DMS53 treated with DMSO at 0.1 percent for 48 hours (cell line): ENCODE measurements around the gene LMO4.
A peak's percentile ranks its signal among the peaks of the same experiment; 100 is the strongest.

Experiments
- DNase-seq: peaks from one replicate; lab custom pipeline; 2025; ENCODE audit not compliant: unreplicated experiment; lab: John Stamatoyannopoulos, UW

The LMO4 gene

GRCh38 chr1:87328272-87329050 is at the start of gene LMO4:
LMO4 (plus strand) TSS chr1:87328880; CDS start chr1:87332016, 3,136 bp downstream.
- DNase-seq, result peak; percentile 97

GRCh38 chr1:87279536-87279875 is 49.2 kb upstream of the LMO4 start:
- no peak for DNase-seq

- peak; percentile 3 for DNase-seq
Measured at GRCh38 chr1:87279966-87280535, 48.6 kb upstream of the LMO4 start.

GRCh38 chr1:87284456-87285240 is 44.0 kb upstream of the LMO4 start:
- no peak for DNase-seq

GRCh38 chr1:87291107-87291506 is 37.6 kb upstream of the LMO4 start:
- no peak for DNase-seq

- DNase-seq, result peak; percentile 61
Measured at GRCh38 chr1:87292684-87293493, 35.8 kb upstream of the LMO4 start.

- DNase-seq, result no peak
Measured at GRCh38 chr1:87294633-87295032, 34.0 kb upstream of the LMO4 start.

- DNase-seq, result no peak
Measured at GRCh38 chr1:87295445-87296110, 33.1 kb upstream of the LMO4 start.

- no peak for DNase-seq
Measured at GRCh38 chr1:87296206-87296605, 32.5 kb upstream of the LMO4 start.

- no peak for DNase-seq
Measured at GRCh38 chr1:87299661-87300060, 29.0 kb upstream of the LMO4 start.

GRCh38 chr1:87300628-87301027 is 28.1 kb upstream of the LMO4 start:
- no peak for DNase-seq

- DNase-seq, result no peak
Measured at GRCh38 chr1:87305151-87305550, 23.5 kb upstream of the LMO4 start.

GRCh38 chr1:87305762-87306161 is 22.9 kb upstream of the LMO4 start:
- DNase-seq, result no peak

- DNase-seq, result no peak
Measured at GRCh38 chr1:87307306-87307705, 21.4 kb upstream of the LMO4 start.

GRCh38 chr1:87307931-87308330 is 20.7 kb upstream of the LMO4 start:
- no peak for DNase-seq

- no peak for DNase-seq
Measured at GRCh38 chr1:87314091-87314490, 14.6 kb upstream of the LMO4 start.

GRCh38 chr1:87318056-87318650 is 10.5 kb upstream of the LMO4 start:
- no peak for DNase-seq

GRCh38 chr1:87318806-87319205 is 9.9 kb upstream of the LMO4 start:
- peak; percentile 33 for DNase-seq

- DNase-seq, result peak; percentile 83
Measured at GRCh38 chr1:87325982-87326738, 2.5 kb upstream of the LMO4 start.
